Measurements from ENCODE around the gene OR4M2.
"Not testable (repeated sequence)": the region's sequence is repeated elsewhere in the genome, so short reads cannot be mapped to it uniquely, and the experiment has no call there.

The OR4M2 gene, protein sequence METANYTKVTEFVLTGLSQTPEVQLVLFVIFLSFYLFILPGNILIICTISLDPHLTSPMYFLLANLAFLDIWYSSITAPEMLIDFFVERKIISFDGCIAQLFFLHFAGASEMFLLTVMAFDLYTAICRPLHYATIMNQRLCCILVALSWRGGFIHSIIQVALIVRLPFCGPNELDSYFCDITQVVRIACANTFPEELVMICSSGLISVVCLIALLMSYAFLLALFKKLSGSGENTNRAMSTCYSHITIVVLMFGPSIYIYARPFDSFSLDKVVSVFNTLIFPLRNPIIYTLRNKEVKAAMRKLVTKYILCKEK

DNA sequence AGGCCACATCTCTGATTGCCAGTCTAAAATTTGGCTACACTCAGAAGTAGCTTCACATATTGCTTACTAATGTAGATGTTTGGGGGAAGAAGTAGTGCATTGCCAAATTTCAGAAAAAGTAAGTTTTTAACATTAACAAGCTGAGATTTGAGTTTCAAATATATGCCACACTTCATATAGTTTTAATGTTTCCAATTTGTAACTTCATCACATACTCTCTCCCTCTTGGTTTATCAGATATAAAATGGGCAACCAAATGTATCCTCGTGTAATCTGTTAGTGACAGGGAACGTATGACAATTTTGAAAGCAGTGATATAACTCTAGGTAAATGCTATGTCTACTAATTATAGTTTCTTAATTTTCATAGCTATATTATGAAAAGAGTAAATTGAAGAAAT is at the start of gene OR4M2:
TSS of gene OR4M2 (plus strand) at position 301 of the 400 bp plus-strand sequence. CDS start at position 399, 98 bp downstream.
- not testable (repeated sequence) for DNase-seq (ENCODE audit: low read depth in 1 of 2, low spot score in 1 of 2)

DNA sequence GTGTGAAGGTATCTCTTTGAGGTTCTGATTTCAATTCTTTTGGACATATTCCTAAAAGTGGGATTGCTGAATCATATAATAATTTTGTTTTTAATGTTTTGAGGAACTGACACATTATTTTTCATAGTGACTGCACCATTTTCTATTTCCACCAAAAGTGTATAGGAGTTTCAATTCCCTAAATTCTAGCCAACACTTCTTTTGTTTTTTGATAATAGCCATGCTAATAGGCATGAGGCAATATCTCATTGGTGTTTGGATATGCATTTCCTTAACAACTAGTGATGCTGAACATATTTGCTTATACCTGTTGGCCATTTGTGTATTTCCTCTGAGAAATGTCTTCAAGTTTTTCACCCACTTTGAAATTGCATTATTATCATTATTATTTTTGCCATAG is 11.1 kb upstream of the OR4M2 start:
- not testable (repeated sequence) for DNase-seq (ENCODE audit: low read depth in 1 of 2, low spot score in 1 of 2)

DNA sequence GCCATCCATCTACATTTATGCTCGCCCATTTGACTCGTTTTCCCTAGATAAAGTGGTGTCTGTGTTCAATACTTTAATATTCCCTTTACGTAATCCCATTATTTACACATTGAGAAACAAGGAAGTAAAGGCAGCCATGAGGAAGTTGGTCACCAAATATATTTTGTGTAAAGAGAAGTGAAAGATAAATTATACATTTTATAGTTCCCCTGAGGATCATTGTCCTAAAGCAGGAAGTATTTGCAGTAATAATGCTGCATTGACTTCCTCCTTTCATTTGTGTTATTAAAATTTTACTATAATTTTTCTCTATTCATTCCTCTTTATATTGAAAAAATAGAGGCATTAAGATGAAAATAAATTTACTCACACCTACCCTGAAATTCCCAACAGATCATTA is 1.1 kb downstream of the OR4M2 start:
- DNase-seq (ENCODE audit: low read depth in 1 of 2, low spot score in 1 of 2), result not testable (repeated sequence)

DNA sequence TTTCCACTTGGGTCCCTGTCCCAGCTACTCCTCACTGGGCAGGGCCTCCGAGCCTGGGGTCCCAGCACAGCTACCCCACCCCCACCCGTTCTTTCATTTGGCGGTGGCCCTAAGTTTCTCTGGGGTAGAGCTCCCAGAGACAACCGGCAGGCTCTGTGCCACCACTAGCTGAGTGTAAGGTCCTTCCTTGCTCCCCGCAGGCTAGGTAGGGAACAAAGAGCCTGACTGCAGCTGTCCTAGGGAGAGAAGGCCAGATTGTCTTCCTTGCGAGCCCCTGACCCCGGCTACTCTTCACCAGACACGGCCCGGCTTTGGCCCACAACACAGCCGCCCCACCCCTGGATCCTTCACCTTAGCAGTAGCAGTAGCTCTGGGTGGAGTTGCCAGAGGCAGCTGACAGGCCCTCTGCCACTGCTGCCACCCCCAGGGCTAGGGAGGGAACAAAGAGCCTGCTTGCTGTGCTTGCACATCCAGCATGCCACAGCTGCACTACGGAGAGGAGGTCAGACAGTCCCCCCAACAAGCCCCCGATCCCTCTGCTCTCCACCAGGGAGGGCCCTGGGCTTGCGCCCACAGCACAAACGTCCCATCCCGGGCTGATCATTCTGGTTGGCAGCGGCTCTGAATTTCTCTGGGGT is 18.4 kb downstream of the OR4M2 start:
- DNase-seq (ENCODE audit: low read depth in 1 of 2, low spot score in 1 of 2), result not testable (repeated sequence)

DNA sequence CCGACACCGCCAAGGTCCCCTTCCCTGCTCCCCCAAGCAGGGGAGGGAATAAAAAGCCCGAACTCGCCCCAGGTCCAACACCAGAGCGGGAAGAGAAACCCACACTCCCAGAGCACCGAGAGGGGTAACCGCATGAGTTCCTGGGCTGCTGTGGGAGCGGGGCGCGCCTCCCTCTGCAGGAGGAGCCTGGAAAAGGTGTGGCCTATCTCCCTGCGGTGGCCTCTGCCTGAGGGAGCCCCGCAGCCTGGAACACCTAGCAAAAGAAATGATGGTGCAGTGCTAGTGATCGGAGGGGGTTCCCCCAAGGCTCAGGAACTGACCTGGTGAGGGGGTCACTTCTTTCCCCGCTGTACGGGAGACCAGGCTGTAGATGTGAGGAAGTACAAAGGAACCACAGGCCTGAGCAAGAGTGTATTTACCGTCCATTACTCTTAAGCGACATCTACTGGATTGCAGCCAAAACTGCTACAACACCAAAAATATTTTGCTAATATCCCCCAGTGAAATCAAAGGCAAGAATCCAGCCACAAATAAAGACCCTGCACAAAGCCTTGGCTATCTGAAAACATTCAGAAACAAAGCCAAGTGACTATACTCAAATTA is 19.1 kb downstream of the OR4M2 start:
- not testable (repeated sequence) for DNase-seq (ENCODE audit: low read depth in 1 of 2, low spot score in 1 of 2)

DNA sequence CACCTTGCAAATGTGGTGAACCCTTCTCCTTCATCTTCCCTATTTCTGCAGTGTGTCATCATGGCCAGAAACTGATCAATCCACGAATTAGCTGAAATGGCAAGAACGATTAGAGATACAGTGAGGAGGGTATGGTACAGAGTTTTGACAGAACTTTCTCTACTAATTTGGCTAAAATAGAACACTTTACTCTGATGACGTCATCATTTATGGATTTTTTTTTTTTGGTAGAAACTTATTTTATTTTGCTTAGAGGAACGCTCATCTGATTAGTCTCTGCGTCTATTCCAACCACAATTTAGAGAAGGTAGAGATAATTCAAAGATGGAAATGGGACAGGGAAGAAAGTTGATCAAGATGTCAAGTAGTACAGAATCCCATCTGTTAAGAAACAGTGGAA is 41.7 kb downstream of the OR4M2 start:
- not testable (repeated sequence) for DNase-seq (ENCODE audit: low read depth in 1 of 2, low spot score in 1 of 2)
